CD4-positive, alpha-beta T cell treated with Interleukin-12 subunit alpha and Interleukin-12 subunit beta, for 1 hour (primary cell): ENCODE measurements around the gene SLC16A9.
"Not testable (repeated sequence)": the region's sequence is repeated elsewhere in the genome, so short reads cannot be mapped to it uniquely, and the experiment has no call there.

Experiments used
- DNase-seq: peaks from one replicate; pipeline ENCODE4 v3.0.0-alpha.2; 2020

Gene SLC16A9

DNA sequence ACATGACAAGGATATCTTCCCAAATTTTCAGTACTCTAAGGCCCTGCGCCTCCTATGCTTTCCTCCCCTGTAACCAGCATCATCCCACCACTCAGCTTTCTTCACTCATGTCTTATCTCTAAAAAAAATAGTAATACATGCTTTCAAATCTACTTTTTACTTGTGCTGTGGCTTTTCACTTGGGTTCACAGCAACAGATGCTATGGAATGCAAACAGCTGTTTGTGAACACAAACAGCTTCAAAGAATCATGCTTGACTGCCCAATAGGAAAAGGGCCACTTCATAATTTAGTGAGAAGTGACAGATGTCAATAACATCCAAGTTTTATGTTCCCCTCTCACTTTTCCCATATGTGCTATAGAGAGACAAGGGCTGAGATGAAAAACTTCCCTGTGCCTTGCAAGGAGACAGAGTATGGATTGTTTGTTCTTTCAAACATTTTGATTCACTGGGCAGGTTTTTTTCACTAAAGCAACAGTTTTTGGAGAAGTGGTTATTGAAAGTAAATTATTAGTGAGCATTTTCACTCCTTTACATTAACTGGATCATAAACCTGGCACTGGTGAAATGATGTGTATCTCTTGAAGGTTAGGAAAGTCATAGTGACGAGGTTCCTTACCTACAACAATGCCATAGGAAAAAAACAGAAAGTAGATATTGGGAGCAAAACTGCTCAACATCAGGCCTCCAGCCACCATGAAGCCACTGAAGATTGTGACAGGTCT, 37.3 kb downstream of the SLC16A9 start:
- DNase-seq, result no peak

DNA sequence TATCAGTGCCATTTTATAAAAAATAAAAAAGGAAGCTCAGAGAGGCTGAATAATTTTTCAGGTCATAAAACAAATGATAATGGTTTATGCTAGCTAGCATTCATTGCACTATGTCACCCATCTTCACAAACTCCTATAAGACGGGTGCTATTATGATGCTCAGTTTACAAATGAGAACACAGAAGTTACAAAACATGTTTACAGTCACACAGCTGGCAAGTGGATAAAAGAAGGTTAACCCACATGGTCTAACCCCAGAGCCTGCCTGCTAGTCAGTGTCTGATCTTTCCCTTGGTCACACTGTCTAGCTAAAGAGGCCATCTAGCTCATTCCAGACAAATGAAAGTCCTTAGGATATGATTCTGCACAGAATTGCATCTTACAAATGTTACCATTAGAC, 39.4 kb downstream of the SLC16A9 start:
- DNase-seq, result no peak

DNA sequence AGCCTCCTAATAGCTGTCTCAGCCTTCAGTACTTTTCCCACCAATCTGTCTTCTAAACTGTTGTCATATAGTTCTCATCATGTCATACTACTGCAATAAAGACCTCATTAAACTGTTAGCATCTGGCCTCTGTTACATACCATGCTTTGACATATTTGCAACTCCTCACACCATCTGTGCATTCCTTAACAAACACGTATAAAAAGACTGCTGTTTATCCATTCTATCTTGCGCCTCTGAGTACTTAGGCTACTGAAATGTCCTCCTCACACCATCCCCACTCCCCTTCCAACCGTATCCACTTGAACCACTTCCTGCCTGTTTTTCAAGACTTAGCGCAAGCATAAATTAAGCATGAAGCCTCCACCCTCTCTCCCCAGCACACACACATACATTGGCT, 41.6 kb downstream of the SLC16A9 start:
- no peak for DNase-seq

GRCh38 chr10:59666310-59666709, 43.3 kb downstream of the SLC16A9 start:
- no peak for DNase-seq

DNA sequence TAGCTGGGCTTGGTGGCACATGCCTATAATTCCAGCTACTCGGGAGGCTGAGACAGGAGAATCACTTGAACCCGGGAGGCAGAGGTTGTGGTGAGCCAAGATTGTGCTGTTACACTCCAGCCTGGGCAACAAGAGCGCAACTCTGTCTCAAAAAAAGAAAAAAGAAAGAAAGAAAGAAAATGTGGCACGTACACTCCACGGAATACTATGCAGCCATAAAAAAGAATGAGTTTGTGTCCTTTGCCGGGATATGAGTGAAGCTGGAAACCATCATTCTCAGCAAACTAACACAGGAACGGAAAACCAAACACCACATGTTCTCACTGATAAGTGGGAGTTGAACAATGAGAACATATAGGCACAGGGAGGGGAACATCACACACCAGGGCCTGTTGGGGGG, 46.4 kb downstream of the SLC16A9 start:
- not testable (repeated sequence) for DNase-seq

DNA sequence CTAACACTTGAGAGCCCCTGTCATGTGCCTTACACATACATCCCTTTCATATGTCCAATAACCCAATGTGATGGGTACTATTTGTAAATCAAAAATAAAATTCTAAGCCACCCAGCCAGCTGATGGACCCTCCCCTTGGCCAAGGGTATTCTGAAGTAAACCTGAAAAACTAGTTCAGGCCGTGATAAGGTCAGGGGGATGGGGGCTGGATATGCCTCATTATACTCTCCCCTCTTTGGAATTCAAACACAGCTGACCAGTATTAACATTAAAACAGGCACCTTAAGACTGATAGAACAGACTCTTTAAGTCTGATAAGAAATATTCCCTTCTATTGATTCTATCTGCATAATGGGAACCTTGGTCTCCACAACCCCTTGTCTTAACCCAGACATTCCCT, 51.9 kb downstream of the SLC16A9 start:
- no peak for DNase-seq

DNA sequence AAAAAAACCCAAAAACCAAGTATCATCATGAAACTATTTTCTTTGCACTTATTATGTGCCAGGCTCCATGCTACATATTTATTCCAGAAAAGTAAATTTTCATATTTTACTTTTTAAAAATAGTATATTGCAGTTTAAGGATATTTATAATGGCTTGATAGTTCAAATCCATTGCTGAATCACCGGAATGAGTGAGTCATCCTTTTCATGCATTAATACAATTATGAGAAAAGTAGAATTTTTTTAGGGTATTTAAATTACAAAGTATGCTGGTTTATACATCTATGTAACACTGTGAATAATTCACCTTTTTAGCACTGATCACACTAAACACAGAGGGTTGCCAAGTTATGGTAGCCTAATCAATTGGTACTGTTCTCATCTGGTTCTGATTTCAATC, 54.3 kb downstream of the SLC16A9 start:
- no peak for DNase-seq

GRCh38 chr10:59654007-59654406, 55.6 kb downstream of the SLC16A9 start:
- no peak for DNase-seq

DNA sequence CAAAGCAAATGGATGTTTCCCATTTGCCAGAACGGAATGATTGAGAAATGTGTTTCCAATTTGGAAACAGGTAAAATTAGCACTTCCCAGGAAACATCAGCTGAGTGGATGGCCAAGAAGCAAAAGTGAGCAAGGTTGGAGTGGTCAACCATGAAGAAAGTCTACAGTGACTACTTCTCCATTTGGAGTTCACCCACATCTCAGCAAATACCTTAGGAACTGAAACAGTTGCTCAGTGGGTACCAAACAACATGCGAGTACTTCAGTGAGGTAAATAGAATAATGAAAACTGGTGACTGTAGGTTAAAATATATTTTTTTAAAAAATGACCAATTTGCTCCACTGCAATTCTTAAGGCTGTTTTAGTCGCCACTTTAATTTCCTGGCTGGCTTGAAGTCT, 57.7 kb downstream of the SLC16A9 start:
- DNase-seq, result no peak

- DNase-seq, result no peak
Observed at GRCh38 chr10:59649606-59650346, 59.9 kb downstream of the SLC16A9 start.

- no peak for DNase-seq
Observed at GRCh38 chr10:59648711-59649201, 60.9 kb downstream of the SLC16A9 start.

GRCh38 chr10:59644841-59645240, 64.8 kb downstream of the SLC16A9 start:
- no peak for DNase-seq

DNA sequence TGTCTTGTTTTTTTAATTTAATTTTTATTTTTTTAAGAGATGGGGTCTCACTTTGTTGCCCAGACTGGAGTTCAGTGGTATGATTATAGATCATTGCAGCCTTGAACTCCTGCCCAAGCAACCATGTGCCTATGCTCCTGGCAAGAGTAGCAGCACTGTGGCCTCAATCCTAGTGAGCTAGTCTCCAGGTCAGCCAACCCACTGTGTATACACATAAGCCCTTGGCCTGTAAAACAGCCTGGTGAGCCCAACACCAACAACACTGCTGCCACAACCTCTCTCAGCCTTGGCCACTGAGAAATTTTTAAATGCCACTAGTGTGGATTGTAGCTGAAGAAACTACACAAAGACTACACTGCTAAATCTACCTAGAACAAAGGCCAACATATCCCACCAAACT, 68.0 kb downstream of the SLC16A9 start:
- not testable (repeated sequence) for DNase-seq

- DNase-seq, result no peak
Observed at GRCh38 chr10:59635502-59636290, 74.0 kb downstream of the SLC16A9 start.

DNA sequence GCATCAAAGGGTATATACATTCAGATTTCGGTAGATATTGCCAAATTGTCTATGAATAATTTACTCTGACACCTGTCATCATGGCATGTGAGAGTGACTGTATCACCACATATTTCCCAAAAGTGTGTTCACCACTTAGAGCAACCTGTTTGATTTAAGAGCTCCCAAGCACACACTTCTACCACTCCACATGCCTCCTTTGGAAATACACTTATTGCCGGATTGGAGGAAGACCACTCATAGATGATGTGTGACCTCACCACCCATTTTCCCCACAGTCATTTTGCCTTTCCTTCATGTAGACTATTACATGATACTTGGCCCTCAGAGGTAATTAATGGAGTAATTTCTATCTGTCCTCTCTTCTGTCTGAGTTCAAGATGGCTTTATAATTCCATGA, 75.5 kb downstream of the SLC16A9 start:
- no peak for DNase-seq

DNA sequence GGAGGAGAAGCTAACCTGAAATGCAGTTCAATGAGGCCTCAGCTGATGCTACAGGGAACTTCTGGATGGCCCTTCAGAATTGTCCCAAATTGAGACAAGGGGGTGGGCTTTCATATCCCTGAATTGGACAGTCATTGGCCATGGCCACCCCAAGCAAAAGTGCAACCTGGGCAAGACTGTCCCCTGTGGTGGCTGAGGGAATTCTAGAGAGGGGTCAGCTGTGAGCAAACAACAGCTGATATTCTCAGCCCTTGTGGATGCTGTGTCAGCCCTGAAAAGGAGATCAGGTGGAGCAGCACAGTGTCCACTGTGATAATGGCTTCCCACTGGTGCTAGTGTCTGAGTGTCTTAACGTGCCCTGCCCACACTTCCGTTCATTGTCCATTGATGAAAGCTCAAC, 76.6 kb downstream of the SLC16A9 start:
- no peak for DNase-seq

DNA sequence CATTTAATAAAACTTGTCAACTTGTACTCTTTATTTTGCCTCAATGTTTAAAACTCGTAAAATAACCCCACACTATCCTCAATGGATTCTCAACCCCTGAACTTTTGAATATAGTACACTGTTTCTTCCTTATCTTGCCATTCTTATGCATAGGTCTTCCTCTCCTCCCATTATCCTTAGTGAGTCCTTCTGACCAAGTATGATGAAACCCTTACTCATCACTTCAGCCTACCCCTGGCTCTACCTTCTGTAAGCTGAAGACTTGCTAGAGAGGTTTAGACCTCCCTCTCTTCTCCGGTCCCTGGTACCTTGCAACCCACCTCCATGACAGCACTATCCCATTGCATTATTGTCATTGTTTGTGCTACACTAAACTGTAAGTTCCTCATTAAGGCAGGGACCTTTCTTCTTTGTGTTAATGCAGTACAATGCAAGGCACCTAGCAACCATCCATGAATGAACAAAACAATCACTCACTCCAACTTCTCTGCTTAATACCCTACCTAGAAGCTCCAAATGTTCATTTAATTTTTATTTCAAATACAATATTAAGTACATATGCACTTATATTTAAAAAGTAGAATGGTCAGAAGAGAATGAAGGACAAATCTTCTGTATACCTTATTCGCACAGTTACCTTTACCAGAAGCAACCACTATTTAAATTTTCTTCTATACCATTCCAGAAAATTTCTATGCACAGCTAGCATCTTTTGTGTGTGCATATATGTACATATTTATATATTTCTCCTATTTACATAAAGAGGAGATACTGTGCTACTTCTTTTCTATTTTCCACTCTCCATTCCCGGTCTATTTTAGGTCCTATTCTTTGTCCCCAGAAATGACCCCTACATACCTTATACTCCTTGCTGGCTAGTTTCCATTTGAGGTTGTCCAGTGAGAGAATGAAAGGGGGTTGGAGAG, 77.5 kb downstream of the SLC16A9 start:
- no peak for DNase-seq

- no peak for DNase-seq
Observed at GRCh38 chr10:59631237-59631636, 78.4 kb downstream of the SLC16A9 start.

DNA sequence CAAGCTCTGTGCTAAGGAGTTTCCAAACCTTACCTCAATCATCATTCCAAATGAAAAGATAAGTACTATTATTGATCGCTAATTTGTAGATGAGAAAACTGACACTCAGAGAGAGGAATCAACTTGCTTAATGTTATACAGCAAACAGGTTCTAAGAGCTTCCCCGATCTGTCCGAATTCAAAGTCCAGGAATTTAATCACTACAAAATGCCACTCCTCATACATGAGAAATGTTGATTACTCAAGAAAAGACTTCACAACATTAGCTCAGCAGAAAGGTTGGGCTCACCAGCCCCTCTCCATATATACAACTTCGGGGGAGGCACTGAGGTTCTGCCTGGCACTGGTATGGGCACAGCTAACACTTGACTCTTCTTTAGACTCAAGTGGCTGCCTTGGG, 80.7 kb downstream of the SLC16A9 start:
- no peak for DNase-seq

DNA sequence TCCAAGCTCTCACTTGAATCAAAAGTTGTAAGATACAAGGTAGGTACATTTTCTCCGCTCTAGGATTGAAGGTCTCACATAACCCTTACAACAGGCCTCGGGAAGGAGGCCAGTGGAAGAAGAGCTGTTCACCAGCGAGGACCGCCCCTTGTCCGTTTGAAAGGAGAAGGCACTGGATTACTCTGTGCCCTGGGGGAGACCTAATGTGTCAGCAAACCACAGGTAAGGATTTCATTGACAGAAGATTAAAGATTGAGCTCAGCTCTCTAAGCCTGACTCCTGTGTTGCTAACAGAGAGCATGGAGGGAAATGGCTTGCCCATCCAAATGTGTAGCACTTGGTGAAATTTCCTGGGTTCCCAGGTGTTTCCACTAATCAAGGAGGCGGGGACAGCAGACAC, 81.2 kb downstream of the SLC16A9 start:
- no peak for DNase-seq

GRCh38 chr10:59627366-59628018, 82.2 kb downstream of the SLC16A9 start:
- DNase-seq, result no peak

- DNase-seq, result no peak
Observed at GRCh38 chr10:59626523-59626869, 83.2 kb downstream of the SLC16A9 start.
